GM12875 (cell line): ENCODE data around the gene TREML2.

ENCODE experiments used
- H3K4me3 ChIP-seq: one replicate; pipeline ENCODE4 v1.5.1; 2011; ENCODE audit warnings: low read depth, low read length, control low read depth
- TF ChIP-seq, protein P1 (sequence below): IDR thresholded peaks from 2 replicates; pipeline ENCODE4 v1.5.1; 2011; ENCODE audit warnings: low read depth, mild to moderate bottlenecking, control low read depth, inconsistent platforms, low read length, moderate library complexity, borderline replicate concordance; ENCODE audit not compliant: insufficient read depth

Gene TREML2

DNA sequence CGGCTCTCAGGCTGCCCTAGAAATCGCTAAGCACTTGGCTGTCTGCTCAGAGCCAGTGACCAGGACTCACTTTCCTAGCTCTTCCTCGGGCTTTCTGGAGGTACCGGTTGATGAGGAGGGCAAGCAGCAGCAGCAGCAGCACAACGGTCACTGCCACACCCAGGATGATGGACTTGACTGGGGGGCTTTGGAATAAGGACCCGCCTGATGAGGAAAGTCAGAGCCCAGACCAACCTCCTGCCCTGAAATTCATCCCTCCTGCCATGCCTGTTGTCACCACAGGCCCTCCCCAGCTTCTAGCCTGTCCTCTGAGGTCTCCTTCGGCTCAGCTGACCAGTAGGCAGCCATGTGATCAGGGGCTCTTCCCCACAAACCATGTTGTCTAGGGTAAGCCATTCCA is 16.2 kb downstream of the TREML2 start:
- no peak overlapping the region for H3K4me3 ChIP-seq
- TF ChIP-seq, protein P1, sequence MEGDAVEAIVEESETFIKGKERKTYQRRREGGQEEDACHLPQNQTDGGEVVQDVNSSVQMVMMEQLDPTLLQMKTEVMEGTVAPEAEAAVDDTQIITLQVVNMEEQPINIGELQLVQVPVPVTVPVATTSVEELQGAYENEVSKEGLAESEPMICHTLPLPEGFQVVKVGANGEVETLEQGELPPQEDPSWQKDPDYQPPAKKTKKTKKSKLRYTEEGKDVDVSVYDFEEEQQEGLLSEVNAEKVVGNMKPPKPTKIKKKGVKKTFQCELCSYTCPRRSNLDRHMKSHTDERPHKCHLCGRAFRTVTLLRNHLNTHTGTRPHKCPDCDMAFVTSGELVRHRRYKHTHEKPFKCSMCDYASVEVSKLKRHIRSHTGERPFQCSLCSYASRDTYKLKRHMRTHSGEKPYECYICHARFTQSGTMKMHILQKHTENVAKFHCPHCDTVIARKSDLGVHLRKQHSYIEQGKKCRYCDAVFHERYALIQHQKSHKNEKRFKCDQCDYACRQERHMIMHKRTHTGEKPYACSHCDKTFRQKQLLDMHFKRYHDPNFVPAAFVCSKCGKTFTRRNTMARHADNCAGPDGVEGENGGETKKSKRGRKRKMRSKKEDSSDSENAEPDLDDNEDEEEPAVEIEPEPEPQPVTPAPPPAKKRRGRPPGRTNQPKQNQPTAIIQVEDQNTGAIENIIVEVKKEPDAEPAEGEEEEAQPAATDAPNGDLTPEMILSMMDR: no peak

DNA sequence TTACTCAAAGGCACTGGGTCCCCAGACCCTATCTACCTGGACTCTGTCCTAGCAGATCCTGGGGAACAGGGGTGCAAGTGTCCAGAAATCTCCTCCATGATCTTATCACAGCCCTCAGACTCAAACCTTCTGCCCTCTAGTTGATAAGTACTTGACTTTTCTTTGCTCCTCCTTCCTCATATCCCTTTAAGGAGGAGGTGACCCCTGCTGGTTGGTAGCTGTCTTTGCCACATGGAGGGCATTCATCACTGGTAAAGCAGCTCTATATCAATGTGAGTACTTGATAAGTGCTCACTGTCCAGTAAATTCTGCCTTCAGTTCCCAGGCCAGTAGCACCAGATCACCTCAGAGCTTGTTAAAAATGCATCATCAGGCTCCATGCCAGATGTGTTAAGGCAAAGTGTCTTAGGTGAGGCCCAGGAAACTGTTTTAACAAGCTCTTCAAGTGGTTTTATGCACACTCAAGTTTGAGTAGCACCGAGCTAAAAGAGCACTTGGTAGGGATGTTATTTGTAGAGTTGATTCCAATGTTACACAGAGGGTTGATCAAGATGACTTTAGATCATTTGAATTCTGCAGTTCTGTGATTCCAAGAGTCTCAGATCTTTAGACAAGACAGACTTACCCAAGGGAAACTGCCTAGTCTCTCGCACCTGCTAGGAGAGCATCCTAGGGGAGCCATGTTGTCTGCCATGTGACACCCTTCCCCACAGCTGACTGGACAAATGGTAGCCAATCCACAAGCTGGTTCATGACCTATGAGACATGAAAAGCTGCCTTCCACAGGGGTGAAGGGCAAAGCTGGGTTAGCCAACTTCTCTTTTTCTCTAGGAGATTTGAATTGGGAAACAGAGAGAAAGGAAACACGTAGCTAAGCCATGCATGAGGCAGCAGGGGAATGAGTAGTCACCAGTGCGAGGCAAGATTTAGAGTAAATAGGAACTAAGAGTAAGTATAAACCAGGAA is 18.6 kb downstream of the TREML2 start:
- TF ChIP-seq, protein P1: peak; percentile 63; the same call in 1 of the 2 replicates

GRCh38 chr6:41181566-41181965 is 19.4 kb downstream of the TREML2 start:
- TF ChIP-seq, protein P1: no peak

More for the DNA sequence above, 18.6 kb downstream of the TREML2 start:
- H3K4me3 ChIP-seq: no peak overlapping the region

GRCh38 chr6:41179163-41179562 is 21.8 kb downstream of the TREML2 start:
- TF ChIP-seq, protein P1: no peak
- no peak overlapping the region for H3K4me3 ChIP-seq

More at GRCh38 chr6:41181566-41181965, 19.4 kb downstream of the TREML2 start:
- H3K4me3 ChIP-seq: no peak overlapping the region

- no peak overlapping the region for H3K4me3 ChIP-seq
- TF ChIP-seq, protein P1: no peak
These were observed 23.3 kb downstream of the TREML2 start for GRCh38 chr6:41177695-41178094.

DNA sequence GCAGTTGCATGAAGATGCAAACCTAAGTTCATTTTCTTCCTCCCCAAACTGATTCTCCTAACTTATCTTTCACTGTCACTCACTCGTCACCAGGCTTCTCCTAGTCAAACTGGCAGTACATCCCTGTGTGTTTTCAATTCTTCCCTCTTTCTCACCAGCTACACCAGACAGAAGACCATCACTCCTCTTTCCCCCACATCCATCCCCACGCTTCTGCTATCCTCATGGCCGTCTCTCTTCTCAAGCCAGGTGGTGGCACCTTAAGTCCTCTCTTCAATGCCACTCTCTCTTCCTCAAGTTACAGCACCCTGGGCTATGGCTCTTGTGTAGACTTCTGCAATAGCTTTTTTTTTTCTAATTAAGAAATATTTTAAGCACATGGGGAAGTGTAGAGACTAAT is 23.7 kb downstream of the TREML2 start:
- H3K4me3 ChIP-seq: no peak overlapping the region
- TF ChIP-seq, protein P1: no peak

DNA sequence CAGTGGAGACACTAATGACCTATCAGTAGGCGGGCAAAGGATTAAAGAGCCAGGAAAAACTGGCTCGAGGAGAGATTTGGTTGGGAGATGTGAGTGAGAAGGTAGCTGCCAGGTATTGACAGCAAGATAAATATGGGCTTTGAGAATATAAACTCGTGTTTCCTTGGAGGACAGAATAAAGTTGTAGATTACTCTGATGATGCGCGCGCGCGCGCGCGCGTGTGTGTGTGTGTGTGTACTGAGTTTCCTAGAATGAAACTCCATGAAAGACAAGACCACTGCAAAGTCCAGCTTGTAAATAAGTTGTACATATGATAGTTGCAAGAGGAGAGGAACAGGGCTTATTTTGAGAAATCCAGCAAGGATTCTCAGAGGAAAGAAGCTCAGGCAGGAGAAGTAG is 24.8 kb downstream of the TREML2 start:
- TF ChIP-seq, protein P1: no peak

More for the DNA sequence above, 24.8 kb downstream of the TREML2 start:
- no peak overlapping the region for H3K4me3 ChIP-seq
